ENCODE measurements around the gene SH2D4B.

SH2D4B gene

DNA sequence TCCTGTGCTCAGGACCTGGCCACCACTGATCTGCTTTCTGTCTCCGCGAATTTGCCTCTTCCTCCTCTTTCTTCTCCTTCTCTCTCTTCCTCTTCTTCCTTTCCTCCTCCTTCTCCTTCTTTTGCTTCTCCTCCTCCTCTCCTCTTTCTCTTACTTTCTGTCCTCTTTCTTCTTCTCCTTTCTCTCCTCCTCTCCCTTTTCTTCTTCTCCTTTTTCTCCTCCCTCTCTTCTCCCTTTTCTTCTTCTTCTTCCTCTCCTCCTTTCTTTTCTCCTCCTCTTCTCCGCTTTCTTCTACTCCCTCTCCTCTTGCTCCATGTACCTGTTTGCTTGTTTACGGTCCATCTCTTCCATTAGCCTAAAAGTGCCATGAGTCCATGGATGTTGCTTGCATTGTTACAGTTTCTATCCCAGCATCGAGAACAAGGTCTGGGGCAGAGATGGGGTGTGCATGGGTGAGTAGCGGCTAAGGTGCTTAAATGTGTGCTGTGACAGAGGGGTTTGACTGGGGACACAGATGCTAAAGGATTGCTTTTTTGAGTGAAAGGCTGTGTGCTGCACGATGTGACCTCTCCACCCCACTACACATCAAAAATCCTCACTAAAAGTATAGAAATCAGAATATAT lies 7.7 kb downstream of the SH2D4B start:
- no peak for DNase-seq

DNA sequence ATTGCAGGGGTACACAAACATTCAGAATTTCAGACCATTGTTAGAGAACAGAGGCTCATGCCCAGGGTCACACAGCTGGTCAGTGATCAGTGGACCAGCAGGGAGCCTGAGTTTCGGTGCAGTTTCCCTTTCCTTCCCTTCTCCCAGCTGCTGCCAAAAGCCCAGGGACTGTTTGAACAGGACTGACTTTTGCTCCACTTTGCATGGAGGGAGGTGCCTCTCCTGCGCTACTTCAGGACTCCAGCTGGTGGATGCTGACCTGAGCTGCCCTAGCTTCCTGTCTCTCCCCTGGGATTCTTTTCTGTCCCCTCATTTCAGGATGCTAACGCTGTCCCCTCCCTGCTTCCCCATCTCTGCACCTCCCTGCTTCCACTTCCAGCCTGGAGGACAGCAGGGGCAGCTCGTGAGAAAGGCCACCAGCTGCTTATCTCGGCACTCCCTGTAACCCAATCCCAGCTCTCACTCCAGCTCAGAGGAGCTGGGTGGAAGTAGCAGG lies 14.5 kb downstream of the SH2D4B start:
- no peak for DNase-seq

DNA sequence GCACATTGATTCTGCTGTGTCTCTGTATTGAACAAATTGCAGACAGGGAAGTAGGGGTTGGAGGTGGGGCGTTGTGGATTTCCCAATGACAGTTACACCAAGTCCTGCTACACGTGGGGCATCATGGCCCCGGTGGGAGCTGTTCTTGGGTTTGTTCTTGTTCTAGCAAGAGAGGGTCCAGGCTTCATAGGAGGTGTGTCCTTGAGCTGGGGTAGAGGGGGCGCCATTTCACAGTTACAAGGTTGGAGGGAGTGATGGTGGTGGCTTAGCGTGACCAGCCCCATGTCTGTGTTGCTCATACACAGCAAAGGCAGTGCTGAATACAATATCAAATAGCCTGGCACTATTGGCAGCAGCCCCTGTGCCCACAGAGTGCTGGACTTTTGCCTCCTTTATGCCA lies 15.7 kb downstream of the SH2D4B start:
- DNase-seq, result no peak

DNA sequence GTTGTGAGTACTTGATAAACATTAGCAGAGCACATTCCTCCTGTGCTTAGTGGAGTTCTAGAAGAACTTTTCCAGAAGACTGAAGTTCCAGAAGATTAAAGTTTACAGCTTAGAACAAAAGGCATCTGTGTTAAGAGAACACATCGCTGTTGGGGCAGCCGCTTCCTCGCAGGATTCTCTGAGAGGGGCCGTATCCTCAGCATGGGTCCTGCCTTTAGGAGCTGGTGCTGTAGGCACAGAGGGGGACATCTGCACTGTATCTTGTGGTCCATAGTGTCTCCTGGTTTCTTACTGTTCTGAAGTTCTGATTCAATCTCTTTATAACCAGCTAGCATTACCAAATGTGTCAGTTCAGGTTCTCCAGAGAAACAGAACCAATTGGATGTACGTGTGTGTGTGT lies 16.3 kb downstream of the SH2D4B start:
- DNase-seq, result no peak

DNA sequence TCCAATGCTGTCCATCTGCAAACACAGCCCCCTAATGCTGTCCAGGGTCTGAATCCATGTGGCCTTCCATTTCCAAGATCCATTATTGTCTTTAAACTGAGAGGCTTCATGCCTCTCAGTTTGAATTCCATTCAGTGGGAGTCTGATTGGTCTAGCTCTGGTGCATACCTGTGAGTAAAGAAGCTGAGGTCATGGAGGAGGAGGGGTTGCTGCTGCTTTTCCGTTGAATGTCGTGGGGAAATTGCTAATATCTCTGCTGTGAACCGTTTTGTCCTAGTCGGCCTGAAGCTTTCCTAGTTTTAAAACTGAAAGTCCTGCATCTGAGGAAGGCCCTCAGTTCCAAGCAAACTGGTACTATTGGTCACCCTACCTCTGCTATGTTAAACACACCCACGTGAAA lies 17.7 kb downstream of the SH2D4B start:
- DNase-seq, result no peak

DNA sequence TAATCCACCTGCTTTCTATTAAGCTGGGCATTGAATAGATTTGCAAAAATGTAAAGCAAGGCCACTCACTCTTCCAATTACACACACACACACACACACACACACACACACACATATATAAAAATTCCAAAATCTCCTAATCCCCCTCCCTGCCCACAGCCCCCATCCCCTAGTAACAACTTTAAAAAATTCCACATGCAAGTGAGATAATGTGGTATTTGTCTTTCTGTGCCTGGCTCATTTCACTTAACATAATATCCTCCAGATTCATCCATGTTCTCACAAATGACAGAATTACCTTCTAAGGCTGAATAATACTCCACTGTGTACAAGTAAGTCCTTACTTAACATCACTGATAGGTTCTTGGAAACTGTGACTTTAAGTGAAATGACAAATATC lies 24.2 kb downstream of the SH2D4B start:
- no peak for DNase-seq

DNA sequence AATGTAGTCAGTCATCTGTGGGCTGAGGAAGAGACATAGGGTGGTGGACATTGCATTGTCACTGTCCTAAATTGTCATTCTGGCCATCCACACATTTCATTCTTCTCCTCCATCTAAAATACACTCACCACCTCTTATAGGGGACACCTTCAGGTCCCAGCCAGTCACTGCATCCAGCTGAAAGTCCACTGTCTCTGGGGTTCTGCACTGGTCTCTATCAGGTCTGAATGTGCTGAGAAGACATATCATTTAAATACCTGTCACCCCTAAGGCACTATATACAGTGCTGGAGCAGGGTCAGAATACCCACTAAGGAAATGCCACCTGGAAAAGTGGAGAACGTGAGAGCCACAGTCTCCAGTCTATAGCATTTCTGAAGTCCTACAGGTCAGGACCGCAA lies 29.6 kb downstream of the SH2D4B start:
- no peak for DNase-seq

DNA sequence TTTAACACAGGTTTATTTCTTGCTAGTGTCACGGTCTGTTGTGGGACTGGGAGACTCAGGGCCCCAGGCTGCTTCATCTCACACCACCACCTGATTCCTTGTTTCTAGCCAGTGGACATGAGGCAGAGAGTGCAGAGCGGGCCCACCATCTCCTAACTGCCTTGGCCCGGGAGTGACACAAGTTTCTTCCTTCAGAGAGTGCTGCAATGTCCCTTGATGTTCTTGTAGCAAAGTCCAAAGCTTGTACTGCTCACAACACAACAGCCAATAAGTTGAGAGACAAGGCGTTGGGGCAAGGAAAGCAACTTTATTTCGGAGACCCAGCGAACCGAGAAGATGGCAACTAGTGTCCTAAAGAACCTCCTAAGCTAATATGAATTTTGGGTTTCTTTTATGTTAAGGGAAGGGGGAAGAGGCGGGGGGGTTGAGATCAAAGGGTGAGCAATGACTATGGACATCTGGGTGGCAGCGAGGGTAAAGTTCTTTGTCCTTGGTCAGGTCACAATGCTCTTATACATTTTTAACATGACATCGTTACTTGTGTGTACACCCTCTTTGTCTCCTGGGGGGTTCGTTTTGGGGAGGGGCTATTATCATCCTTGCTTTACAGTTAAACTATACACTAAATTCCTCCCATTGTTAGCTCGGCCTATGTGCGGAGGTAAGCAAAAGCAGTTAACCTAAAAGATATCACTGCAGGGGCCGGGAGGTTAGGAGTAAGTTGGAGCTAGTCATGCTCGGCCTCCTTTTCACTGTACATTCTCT lies 31.6 kb downstream of the SH2D4B start:
- DNase-seq, result no peak

DNA sequence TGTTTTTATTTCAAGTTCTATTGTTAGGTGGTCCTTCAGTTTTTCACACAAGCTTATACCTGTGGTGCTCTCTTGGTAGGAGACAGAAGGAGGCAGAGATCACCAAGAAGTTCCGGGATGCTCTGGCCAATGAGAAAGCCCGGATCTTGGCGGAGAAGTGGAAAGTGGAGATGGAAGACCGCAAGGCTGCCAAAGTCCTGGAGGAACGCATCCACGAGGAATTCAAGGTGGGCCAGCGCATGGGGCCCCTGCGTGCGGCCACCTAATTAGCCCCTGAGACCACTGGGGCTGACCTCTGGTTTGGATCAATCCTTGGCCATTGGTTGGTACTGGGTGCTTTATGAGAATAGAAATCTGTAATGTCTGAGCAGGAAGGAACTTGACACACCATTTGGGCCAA lies 33.6 kb downstream of the SH2D4B start:
- DNase-seq, result no peak

DNA sequence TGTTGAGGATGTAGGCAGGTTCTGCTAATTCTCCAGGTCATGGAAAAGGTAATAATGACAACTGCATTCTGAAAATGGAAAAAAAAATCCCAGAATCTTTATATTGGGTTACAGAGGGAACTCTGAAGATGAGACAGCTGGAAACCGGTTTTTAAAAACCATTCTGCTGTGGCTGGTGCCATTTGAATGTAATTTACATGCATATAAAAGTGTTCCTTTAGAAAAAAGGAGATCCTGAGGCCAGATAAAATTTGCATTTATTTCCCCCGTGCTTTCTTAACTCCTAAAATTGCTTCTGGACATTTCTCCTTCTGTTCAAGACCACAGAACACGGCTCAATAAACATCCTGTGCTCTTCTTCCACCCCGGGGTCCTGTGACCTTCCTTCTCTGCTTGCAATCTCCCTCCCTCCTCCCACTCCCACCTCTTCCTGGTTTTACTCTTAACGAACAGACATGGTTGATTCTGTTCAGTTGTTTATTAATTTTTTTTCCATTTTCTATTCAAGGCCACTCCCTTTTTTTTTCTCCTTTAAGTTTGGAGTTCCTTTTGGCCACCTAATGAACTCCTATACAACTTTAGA lies 41.6 kb downstream of the SH2D4B start:
- DNase-seq, result no peak

DNA sequence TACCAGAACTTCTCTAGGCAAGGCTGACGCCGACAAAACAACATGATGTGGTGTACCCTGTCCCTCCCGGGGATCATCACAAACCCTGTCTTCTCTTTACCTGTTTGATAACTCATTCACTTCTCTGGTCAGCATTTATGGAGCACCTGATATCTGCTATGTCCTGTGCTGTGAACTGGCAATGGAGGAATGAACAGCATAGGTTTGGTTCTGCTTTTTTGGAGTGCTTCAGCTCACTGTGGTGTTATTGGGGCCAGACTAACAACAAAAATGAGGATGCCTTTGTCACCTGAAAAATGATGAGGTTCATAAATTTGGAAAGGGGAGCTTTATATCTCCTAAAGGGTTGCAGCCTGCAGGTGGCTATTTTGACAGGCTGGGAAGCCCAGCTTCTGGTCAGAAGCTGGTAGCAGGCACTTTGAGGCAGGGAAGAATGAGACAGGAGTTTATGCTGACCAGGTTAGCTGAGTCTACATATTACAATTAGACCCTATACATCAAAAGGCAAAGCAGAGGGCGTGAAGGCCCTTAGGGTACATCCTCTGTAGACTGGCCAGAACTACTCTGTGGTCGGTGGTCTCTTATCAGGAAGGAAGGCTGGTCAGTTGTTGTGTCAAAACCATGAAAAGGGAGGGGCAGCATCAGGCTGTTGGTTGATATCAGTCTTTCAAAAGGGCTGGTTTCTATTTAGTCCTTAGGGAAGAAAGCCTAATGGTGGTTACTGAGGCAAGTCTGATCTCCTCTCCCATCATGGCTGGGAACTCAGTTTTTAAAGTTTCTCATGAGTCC lies 42.3 kb downstream of the SH2D4B start:
- DNase-seq, result no peak

DNA sequence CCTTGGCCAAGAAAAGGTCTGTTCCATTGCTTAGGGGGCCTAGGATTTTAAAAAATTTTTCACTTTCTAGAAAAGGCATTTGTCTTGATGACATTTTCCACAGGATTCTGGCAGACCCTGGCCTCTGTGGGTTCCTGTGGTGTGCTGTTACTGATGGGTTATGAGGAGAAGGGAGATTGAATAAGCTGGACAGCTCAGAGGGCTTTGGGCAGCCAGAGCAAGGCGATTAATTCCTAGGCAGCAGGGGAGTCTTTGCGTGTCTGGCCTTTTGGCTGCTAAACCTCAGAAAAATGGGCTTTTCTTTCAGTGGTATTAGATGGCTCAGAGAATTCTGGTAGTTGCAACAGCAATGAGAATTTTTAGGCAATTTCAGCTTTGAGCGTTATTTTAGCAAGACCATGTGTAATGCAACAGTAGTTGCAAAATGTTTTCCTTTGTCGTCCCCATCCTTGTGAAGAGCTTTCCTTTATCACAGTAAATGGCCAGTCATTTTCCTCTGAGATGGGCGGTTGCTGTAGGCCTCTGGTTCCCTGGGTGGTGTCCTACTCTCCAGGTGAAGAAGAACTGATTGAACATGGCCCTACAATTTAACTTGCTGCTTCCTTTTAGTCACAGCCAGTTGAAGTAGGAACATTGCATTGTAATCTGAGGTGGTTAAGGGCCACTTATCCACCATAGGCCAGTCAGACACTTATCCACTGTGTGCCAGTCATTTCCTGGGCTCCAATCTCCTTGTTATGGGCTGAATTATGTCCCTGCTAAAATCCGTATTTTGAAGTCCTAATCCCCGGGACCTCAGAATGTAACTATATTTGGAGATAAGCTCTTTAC lies 43.2 kb downstream of the SH2D4B start:
- DNase-seq, result no peak

DNA sequence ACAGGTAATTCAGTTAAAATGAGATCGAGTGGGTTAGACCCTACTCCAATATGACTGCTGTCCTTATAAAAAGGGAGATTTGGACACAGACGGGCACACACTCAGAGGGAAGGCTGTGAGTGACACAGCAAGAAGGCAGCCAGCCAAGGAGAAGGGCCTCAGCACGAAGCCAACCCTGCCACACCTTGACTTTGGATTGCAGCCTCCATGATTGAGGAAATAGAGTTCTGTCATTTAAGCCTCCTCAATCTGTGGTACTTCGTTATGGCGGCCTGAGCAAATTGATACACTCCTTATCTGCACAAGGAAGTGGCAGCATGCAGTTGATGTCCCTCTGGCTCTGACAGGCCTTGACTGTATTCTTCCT lies 43.8 kb downstream of the SH2D4B start:
- DNase-seq, result no peak

DNA sequence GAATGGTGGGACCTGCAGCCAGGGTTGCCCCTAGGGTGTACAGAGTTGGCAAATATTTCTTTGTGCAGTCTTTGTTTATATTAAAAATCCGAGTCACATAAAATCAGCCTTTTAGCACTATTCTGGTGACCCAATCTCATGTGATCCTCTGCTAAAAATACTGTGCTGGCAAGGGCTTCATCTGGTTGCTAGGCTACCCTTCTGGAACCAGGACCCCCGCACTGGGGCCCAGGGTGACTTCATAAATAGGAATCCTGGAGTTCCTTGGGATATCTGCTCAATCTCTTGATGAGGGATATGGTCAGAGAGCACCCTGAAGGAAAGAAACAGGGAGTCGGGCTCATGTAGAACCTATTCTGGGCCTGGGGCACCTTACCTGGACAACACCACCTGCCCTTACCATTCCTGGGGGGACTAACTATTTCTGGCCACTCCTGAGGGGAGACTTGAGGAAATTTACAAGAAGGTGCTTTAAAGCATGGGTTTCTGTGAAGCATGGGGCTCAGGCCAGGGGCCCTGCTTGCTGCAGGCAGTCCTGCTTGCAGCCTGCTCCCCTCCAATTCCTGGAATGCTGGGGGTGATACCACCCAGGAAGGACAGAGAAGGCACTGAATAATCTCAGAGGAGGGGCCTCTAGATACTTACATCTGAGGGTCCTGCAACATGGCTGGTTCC lies 44.7 kb downstream of the SH2D4B start:
- no peak for DNase-seq

DNA sequence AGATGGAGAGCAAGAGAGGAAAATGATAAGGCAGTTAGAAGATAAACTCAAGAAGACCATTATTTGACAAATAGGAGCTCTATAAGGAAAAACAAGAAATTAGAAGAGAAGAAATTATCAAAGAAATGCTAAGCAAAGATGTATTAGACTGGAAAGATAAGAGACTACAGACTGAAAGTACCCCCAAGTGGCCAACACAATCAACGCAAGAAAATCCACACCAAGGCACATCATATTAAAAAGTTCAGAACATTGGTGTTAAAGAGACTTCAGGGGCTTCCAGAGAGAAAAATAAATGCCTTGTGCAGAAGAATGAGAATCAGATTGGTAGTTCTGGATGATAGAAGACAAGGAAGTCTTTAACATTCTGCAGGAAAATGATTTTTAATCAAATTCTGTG lies 46.0 kb downstream of the SH2D4B start:
- no peak for DNase-seq

DNA sequence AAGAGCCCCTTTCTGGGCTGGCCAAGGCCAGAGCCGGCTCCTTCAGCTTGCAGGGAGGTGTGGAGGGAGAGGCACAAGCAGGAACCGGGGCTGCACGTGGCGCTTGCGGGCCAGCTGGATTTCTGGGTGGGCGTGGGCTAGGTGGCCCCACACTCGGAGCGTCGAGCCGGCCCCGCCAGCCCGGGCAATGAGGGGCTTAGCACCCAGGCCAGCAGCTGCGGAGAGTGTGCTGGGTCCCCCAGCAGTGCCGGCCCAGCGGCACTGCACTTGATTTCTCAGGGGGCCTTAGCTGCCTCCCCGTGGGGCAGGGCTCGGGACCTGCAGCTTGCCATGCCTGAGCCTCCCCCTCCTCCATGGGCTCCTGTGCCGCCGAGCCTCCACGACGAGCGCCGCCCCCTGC lies 48.1 kb downstream of the SH2D4B start:
- DNase-seq, result no peak

DNA sequence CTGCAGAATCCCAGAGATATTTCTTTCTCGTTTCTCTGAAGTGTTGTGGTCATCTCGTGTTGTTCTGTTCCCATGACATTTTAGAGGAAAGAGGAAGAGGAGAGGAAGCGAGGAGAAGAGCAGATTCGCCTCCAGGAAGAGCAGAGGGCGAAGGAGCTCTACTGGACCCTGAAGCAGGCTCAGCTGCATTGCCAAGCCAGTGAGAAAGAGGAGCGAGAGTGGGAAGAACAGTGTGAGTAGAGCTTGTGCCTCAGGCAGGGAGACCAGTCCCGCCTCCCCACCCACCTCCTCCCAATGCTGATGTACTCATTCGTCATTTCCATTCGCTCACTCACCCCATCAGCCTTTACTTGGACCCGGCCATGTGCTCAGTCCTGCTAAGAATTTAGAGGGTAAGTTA lies 50.8 kb downstream of the SH2D4B start:
- no peak for DNase-seq

DNA sequence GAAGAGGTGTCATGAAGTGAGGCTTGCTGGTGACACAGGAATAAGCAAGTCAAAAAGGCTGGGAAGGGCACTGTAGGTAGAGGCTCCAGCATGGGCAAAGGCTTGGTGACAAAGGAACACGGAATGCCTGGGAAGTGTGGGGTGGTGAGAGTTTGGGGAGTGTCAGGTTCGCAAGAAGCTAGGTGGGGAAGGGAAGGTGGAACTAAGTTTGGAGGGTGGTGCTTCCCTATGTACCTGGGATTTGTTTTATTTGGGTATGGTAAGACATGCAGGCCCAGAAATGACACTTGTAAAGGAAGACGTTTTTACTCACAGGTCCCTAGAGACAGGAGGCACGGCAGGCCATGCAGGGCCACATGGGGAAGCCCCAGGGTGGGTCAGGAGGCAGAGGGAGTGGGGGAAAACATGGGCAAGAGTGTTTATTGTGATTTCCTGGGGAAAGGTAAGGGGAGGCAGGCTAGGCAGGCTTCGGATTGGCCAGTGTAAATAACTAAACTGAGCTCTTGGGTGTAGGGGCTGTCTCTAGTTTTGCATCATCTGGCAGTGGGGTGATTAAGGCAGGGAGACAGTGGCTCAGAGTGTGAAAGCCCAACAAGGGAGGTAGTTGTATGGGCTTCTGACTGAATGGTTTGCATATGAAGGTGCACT lies 52.1 kb downstream of the SH2D4B start:
- DNase-seq, result no peak

DNA sequence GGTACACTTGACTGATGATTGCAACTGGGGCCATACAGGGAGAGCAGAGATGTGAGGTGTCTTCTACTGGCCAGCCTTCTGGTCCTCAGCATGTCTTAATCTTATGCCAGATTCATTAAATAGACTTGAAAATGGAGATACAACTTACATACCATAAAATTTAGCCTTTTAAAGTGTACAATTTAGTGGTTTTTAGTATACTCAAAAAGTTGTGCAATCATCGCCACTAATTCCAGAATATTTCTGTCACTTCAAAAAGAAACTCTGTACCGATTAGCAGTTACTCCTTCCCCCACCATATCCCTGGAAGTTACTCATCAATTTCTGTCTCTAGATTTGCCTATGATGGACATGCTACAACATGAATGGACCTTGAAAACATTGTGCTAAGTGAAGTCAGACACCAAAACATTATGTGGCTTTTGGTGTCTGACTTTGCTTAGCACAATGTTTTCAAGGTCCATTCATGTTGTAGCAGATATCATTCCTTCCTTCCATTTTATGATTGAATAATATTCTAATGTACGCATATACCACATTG lies 53.0 kb downstream of the SH2D4B start:
- DNase-seq, result no peak

DNA sequence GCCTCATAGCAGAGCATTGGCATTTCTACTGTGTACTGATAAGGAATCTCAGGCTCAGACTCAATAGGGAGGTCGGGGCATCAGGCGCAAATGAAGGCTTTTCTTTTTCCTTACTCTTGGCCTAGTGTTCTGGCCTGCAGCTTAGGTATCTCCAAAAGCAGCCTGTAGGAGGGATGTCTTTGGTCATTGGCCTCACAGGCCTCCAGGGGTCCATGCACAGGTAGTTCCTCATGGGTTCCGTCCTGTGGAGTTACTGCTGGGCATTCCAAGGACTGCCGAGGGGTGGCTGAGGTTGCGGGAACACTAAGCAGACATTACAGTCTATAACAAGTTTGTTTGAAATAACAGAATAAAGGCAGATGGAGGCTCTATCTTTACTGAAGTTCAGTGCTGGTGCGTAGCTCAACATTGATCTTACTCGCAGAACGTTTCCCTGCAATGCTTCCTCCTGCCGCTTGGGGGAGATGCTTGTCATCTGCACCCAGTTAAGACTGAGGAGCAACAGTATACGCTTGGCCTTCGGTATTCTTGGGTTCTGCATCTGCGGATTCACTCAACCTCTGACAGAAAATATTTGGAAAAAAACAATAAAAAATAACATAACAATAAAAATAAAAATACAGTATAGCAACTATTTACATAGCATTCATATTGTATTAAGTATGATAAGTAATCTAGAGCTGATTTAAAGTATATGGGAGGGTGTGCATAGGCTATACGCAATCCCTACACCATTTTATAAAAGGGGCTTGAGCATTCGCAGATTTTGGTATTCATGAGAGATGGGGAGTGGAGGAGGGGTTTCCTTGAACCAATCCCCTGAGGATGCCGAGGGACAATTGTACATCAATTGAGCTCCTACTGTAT lies 58.9 kb downstream of the SH2D4B start:
- DNase-seq, result peak; percentile 67

Data from activated CD4-positive, alpha-beta T cell treated with anti-CD3 and anti-CD28 coated beads, Interleukin-2, Interleukin-6, amounts not matched to agents 100 ng/mL and 50 ng/mL, durations not matched to agents 16 hours and 8 hours (primary cell).